NCI-H1105 treated with DMSO at 0.1 percent for 48 hours (cell line): ENCODE data around the gene NEDD4L.

Experiments used
- DNase-seq: peaks from one replicate; lab custom pipeline; 2025; lab: John Stamatoyannopoulos, UW

The NEDD4L gene

GRCh38 chr18:58349650-58350049 is 305.6 kb downstream of the NEDD4L start:
- no peak for DNase-seq

GRCh38 chr18:58350526-58350925 is 306.5 kb downstream of the NEDD4L start:
- no peak for DNase-seq

- no peak for DNase-seq
Observed at GRCh38 chr18:58351776-58352175, 307.8 kb downstream of the NEDD4L start.

GRCh38 chr18:58353581-58353980 is 309.6 kb downstream of the NEDD4L start:
- no peak for DNase-seq

GRCh38 chr18:58354051-58354450 is 310.0 kb downstream of the NEDD4L start:
- no peak for DNase-seq

- no peak for DNase-seq
Observed at GRCh38 chr18:58354791-58355190, 310.8 kb downstream of the NEDD4L start.

- DNase-seq: no peak
Observed at GRCh38 chr18:58355243-58355642, 311.2 kb downstream of the NEDD4L start.

GRCh38 chr18:58359218-58359617 is 315.2 kb downstream of the NEDD4L start:
- DNase-seq: no peak

- DNase-seq: no peak
Observed at GRCh38 chr18:58359620-58360019, 315.6 kb downstream of the NEDD4L start.

GRCh38 chr18:58360324-58360723 is 316.3 kb downstream of the NEDD4L start:
- no peak for DNase-seq

- no peak for DNase-seq
Observed at GRCh38 chr18:58361212-58361611, 317.2 kb downstream of the NEDD4L start.

GRCh38 chr18:58362027-58362575 is 318.1 kb downstream of the NEDD4L start:
- no peak for DNase-seq

GRCh38 chr18:58362829-58363271 is 318.8 kb downstream of the NEDD4L start:
- DNase-seq: no peak

- DNase-seq: no peak
Observed at GRCh38 chr18:58363767-58364540, 319.9 kb downstream of the NEDD4L start.

- no peak for DNase-seq
Observed at GRCh38 chr18:58364876-58365528, 321.0 kb downstream of the NEDD4L start.

- DNase-seq: no peak
Observed at GRCh38 chr18:58367425-58368140, 323.6 kb downstream of the NEDD4L start.

- DNase-seq: no peak
Observed at GRCh38 chr18:58369616-58370015, 325.6 kb downstream of the NEDD4L start.

GRCh38 chr18:58370038-58370580 is 326.1 kb downstream of the NEDD4L start:
- DNase-seq: no peak

- DNase-seq: no peak
Observed at GRCh38 chr18:58370612-58371011, 326.6 kb downstream of the NEDD4L start.

- DNase-seq: peak; percentile 40
Observed at GRCh38 chr18:58373481-58373880, 329.5 kb downstream of the NEDD4L start.

- no peak for DNase-seq
Observed at GRCh38 chr18:58375051-58375450, 331.0 kb downstream of the NEDD4L start.
